HG03432 (cell line): Measurements from ENCODE around the gene DCTD.

Source experiments
- ATAC-seq: cut with Tn5 transposase; IDR thresholded peaks from one replicate; pipeline ENCODE4 v1.9.1; 2021; ENCODE audit warnings: mild to moderate bottlenecking, moderate library complexity; ENCODE audit not compliant: unreplicated experiment

The DCTD gene

GRCh38 chr4:182874304-182874751, 42.9 kb downstream of the DCTD start:
- ATAC-seq, result no peak

- no peak for ATAC-seq
These were observed 43.5 kb downstream of the DCTD start for GRCh38 chr4:182873726-182874125.

GRCh38 chr4:182873289-182873688, 43.9 kb downstream of the DCTD start:
- ATAC-seq, result no peak

- ATAC-seq, result no peak
These were observed 44.3 kb downstream of the DCTD start for GRCh38 chr4:182872886-182873285.

GRCh38 chr4:182871616-182872015, 45.6 kb downstream of the DCTD start:
- no peak for ATAC-seq

GRCh38 chr4:182869697-182870096, 47.5 kb downstream of the DCTD start:
- ATAC-seq, result no peak

GRCh38 chr4:182866746-182867145, 50.4 kb downstream of the DCTD start:
- ATAC-seq, result no peak

- ATAC-seq, result no peak
These were observed 53.7 kb downstream of the DCTD start for GRCh38 chr4:182863501-182863900.

GRCh38 chr4:182862921-182863320, 54.3 kb downstream of the DCTD start:
- no peak for ATAC-seq

GRCh38 chr4:182862141-182862875, 54.9 kb downstream of the DCTD start:
- ATAC-seq, result no peak

GRCh38 chr4:182861346-182861745, 55.8 kb downstream of the DCTD start:
- no peak for ATAC-seq

- no peak for ATAC-seq
These were observed 57.5 kb downstream of the DCTD start for GRCh38 chr4:182859730-182860129.

GRCh38 chr4:182858711-182859110, 58.5 kb downstream of the DCTD start:
- ATAC-seq, result no peak

- ATAC-seq, result no peak
These were observed 60.3 kb downstream of the DCTD start for GRCh38 chr4:182856862-182857261.

GRCh38 chr4:182855877-182856276, 61.3 kb downstream of the DCTD start:
- ATAC-seq, result no peak

- no peak for ATAC-seq
These were observed 61.9 kb downstream of the DCTD start for GRCh38 chr4:182855312-182855711.

GRCh38 chr4:182854466-182854865, 62.7 kb downstream of the DCTD start:
- ATAC-seq, result no peak

GRCh38 chr4:182853731-182854330, 63.4 kb downstream of the DCTD start:
- ATAC-seq, result no peak

- ATAC-seq, result no peak
These were observed 68.5 kb downstream of the DCTD start for GRCh38 chr4:182848685-182849084.

GRCh38 chr4:182847576-182848450, 69.4 kb downstream of the DCTD start:
- no peak for ATAC-seq

- no peak for ATAC-seq
These were observed 71.2 kb downstream of the DCTD start for GRCh38 chr4:182846036-182846435.

GRCh38 chr4:182845618-182846017, 71.6 kb downstream of the DCTD start:
- ATAC-seq, result no peak
